NCI-H2196 (cell line): ENCODE results near the gene ATP4B.

Experiments
- DNase-seq: peaks from one replicate; lab custom pipeline; 2025; ENCODE audit not compliant: unreplicated experiment; lab: John Stamatoyannopoulos, UW

The ATP4B gene

DNA sequence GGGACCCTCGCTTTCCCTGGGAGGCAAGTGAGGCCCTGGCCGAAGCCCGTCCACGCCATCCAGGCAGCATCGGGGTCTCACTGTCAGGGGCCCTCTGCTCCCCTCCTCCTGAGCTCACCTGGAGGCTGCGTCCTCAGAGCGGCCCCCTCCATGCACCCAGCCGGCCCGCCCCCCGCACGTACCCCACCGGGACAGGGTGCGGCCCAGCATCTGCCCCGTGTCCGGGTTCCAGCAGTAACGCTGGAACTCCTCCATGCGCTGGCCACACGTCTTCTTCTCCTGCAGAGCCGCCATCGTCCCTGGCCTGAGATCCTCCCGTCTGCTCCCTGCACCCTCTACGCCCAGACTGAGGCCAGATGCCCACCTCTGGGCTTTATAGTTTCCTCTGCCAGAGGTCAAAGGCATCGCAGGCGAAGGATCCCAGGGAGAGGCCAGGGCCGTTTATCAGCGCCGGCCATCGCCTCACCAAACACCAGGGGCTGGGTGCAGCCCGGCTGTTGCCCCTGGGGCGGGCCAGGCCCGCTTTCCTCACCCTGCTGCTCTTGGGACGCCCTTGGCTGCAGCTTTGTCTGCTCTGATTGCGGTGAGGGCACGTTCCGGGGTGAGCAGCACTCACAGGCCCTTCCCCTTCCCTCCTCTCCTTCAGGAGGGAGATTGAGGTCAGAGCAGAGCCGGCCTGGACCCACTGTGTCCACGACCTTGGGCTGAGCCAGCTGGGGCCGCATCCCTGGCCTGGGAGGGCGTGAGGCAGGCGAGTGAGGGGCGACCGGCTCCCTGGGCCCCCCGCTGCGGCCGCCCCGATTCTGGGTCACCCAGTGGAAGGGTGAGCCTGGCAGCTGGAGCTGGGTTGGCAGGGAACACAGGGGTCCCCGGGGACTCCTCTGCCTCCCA lies at the start of gene ATP4B:
Gene ATP4B, minus strand, starts transcription at position 348 of the 891 bp plus-strand sequence. Its CDS starts 54 bp downstream, at position 294.
- no peak for DNase-seq

- DNase-seq = no peak
Observed at GRCh38 chr13:113672002-113672651, 14.1 kb upstream of the ATP4B start.

GRCh38 chr13:113671066-113672001 lies 13.3 kb upstream of the ATP4B start:
- DNase-seq = no peak

GRCh38 chr13:113670541-113670940 lies 12.5 kb upstream of the ATP4B start:
- no peak for DNase-seq

GRCh38 chr13:113669755-113670341 lies 11.8 kb upstream of the ATP4B start:
- no peak for DNase-seq

DNA sequence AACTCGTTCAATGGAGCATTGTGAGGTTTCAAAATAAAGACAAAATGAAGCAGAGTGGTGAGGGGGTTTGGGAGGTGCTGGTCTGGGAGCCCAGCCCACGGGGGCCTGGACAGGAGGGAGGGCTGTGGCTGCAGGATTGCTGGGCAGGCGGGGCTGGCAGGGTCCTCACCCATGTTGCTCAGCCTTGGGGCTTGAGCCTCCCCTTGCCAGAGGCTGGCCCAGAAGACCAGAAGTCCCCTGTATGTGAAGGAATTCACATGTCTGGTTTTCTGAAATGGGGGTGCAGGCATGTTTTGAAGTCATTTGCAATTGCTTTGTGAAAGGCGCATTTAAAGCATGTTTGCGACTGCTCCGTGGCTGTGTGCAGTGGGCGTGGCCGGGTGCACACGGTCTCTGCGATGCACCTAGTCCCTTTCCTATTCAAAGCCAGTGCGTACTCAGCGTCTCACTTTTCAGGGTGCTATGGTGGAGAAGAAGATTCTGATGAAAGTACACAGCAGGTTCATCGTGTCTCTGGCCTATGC lies 11.3 kb upstream of the ATP4B start:
- DNase-seq = no peak

- no peak for DNase-seq
Observed at GRCh38 chr13:113668491-113668971, 10.5 kb upstream of the ATP4B start.

DNA sequence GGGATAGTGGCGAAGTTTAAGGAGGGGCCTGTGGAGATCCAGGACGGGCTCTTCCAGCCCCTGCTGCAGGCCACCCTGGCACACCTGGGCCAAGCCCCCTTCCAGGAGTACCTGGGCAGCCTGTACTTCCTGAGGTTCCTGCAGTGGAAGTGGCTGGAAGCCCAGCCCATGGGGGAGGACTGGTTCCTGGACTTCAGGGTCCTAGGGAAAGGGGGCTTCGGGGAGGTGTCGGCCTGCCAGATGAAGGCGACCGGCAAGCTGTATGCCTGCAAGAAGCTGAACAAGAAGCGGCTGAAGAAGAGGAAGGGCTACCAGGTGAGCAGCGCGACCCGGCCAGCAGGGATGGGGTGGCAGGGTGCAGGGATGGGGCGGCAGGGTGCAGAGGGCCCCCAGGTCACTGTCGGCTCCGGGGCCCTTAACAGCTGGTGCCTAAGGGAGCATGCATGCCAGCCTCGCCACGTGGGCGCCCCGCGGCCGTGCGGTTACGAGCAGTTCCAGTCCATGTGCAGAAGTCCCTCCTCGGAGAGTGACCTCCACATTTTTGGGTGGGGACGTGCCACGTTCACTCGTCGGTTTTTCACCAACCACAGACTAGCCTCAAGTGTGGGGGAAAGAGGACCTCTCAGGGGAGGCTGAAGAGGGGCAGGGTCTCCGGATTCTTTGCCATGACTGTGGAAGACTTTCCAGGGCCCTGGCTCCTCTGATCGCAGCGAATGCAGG lies 9.9 kb upstream of the ATP4B start:
- DNase-seq = no peak

DNA sequence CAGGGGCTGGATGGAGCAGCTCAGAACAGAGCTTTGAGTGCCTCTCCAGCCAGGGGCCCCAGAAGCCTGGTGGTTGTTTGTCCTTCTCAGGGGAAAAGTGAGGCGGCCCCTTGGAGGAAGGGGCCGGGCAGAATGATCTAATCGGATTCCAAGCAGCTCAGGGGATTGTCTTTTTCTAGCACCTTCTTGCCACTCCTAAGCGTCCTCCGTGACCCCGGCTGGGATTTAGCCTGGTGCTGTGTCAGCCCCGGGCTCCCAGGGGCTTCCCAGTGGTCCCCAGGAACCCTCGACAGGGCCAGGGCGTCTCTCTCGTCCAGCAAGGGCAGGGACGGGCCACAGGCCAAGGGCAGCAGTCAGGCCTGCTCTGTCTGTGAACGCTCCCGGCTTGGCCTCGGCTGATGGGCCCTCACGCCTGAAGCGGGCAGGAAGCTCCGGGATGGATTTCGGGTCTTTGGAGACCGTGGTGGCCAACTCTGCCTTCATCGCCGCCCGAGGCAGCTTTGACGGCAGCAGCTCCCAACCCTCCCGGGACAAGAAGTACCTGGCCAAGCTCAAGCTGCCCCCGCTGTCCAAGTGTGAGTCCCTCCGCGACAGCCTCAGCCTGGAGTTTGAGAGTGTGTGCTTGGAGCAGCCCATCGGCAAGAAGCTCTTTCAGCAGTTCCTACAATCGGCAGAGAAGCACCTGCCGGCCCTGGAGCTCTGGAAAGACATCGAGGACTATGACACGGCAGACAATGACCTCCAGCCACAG lies 9.1 kb upstream of the ATP4B start, which contains the start of gene GRK1:
Gene GRK1, plus strand, starts transcription at position 269 of the 751 bp plus-strand sequence. Its CDS starts 168 bp downstream, at position 437.
- DNase-seq = no peak

DNA sequence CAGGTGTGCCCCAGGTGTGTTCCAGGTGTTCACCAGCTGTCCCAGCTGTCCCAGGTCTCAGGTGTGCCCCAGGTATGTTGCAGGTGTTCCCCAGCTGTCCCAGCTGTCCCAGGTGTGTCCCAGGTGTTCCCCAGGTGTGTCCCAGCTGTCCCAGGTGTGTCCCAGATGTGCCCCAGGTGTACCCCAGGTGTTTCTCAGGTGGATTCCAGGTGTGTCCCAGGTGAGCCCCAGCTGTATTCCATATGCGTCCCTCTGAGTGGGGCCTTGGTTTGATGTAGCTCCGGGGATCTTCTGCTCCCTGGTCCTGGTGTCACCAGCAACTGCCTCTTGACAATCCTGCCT lies 8.3 kb upstream of the ATP4B start:
- DNase-seq = no peak

- DNase-seq = no peak
Observed at GRCh38 chr13:113665597-113666328, 7.8 kb upstream of the ATP4B start.

- DNase-seq = no peak
Observed at GRCh38 chr13:113664751-113665596, 7.0 kb upstream of the ATP4B start.

DNA sequence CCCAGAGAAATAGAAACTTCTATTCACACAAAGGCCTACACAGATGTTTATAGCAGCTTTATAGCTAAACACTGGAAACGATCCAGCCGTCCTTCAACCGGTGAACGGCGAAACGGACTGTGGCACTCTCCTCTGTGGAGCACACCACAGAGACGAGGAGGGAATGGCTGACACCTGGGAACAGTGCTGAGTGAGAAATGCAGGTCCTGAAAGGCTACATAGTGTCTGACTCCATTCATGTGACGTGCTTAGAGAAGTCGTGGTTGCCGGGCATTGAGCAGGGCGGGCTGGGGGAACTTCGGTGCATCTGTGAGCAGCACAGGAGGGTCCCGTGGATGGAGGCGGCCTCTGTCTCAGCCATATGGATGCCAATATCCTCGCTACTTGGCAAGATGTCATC lies 5.9 kb upstream of the ATP4B start:
- no peak for DNase-seq

GRCh38 chr13:113661509-113661908 lies 3.5 kb upstream of the ATP4B start:
- DNase-seq = no peak

DNA sequence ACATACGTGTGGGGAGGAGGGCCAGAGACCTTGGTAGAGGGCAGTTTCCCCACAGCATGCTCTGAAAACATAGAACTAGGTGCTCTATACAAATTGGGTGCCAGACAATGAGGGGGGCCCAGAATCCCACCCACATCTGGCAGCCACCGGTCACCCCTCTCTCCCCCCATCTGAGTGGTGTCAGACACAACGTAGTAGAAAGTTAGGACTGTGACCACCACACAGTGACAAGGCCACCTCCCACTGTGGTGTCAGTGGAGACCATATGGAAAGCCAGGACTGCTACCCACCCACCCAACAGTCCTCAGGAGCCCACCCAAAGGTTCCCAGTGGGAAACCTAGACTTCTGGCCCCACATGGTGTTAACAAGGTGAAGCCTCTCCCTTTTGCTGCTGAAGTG lies 2.1 kb upstream of the ATP4B start:
- no peak for DNase-seq

DNA sequence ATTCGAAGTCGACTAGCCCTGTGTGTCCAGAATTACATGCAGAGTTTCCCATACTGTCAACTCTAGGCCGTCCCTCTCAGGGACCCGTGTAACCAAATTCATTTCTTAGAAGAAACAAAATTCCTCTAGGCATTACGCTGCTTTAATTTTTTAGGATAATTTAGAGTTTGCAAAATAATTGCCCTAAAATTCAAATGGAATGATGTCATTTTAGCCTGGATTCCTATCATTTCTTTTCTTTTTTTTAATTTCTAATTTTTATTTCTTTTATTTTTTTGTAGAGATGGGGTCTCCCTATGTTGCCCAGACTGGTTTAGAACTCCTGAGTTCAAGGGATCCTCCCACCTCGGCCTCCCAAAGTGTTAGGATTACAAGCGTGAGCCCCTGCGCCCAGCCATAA lies 1.3 kb upstream of the ATP4B start:
- no peak for DNase-seq

DNA sequence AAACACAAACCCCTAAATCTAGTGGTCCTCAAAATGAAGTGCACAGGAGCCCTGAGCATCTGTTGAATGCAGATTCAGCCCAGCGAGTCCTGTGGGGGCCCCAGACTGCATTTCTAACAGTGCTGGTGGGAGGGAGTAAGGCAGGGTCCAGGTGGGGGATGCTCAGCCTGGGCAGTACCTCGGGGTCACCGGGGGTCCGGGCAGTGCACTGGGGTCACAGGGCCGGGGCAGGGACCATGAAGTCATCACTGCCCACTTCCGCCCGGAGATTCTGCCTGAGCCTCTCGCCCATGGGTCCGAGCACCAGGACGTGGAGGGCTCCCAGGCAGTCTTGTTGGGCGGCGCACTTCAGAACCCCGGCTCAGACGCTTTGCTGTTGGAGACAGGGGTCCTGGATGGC lies 838 bp upstream of the ATP4B start:
- DNase-seq = no peak
